Kidney epithelial cell (primary cell): ENCODE results near the gene RMDN3. TPM values are rescaled to one million over a fixed set of nuclear protein-coding genes. Genes with fewer than 3 reads are reported as not detected.

Experiments
- DNase-seq: peaks from one replicate; pipeline ENCODE4 v3.0.0-alpha.2; 2010; ENCODE audit warnings: low read depth
- H3K27me3 ChIP-seq: 2 replicates; pipeline ENCODE4 v1.6.0; 2011; ENCODE audit warnings: low read length; ENCODE audit not compliant: control insufficient read depth, insufficient read depth
- H3K36me3 ChIP-seq: 2 replicates; pipeline ENCODE4 v1.5.1; 2011; ENCODE audit warnings: low read length; ENCODE audit not compliant: control insufficient read depth, insufficient read depth
- H3K4me3 ChIP-seq: 2 replicates; pipeline ENCODE4 v1.5.1; 2011; ENCODE audit warnings: low read depth, mild to moderate bottlenecking, control low read depth, low read length
- CTCF ChIP-seq: IDR thresholded peaks from 2 replicates; pipeline ENCODE4 v1.5.1; 2011; ENCODE audit warnings: mild to moderate bottlenecking, moderate library complexity, low read length, control low read depth, inconsistent platforms; ENCODE audit not compliant: insufficient read depth, poor library complexity, severe bottlenecking
- total RNA-seq: library from RNA; depleted of rRNA; stranded (reverse); fragments of >200 nt; gene quantifications from 2 replicates; pipeline ENCODE4 v1.2.3, GENCODE V29; 2015

RMDN3 gene
- total RNA-seq, 1 donor from 2014 or later, result 26.5 TPM

- H3K27me3 ChIP-seq, result no peaks in the 10 kb centered on the region
- no peak for DNase-seq
- no peak for TF ChIP-seq CTCF
- H3K36me3 ChIP-seq, result peaks cover 2% of the 10 kb centered on the region
- no peak overlapping the region for H3K4me3 ChIP-seq
These were observed 32.9 kb upstream of the RMDN3 start for GRCh38 chr15:40787991-40788390.

- H3K4me3 ChIP-seq, result no peak overlapping the region
- no peaks in the 10 kb centered on the region for H3K27me3 ChIP-seq
- DNase-seq, result peak; percentile 94
- no peak for TF ChIP-seq CTCF
- peaks cover 2% of the 10 kb centered on the region for H3K36me3 ChIP-seq
These were observed 32.3 kb upstream of the RMDN3 start for GRCh38 chr15:40787344-40787841.

GRCh38 chr15:40785814-40786213 lies 30.8 kb upstream of the RMDN3 start:
- no peak for TF ChIP-seq CTCF
- DNase-seq, result no peak
- H3K4me3 ChIP-seq, result no peak overlapping the region
- H3K36me3 ChIP-seq, result no peaks in the 10 kb centered on the region
- no peaks in the 10 kb centered on the region for H3K27me3 ChIP-seq

GRCh38 chr15:40785164-40785563 lies 30.1 kb upstream of the RMDN3 start:
- no peak for TF ChIP-seq CTCF
- Histone ChIP-seq H3K27me3 (no peaks in the 10 kb centered on the region), H3K4me3 (no peak overlapping the region), H3K36me3 (no peaks in the 10 kb centered on the region)
- DNase-seq, result no peak

- peak; percentile 91 for TF ChIP-seq CTCF
- no peak for DNase-seq
- Histone ChIP-seq H3K27me3 (no peaks in the 10 kb centered on the region), H3K36me3 (peaks cover 5% of the 10 kb centered on the region), H3K4me3 (no peak overlapping the region)
These were observed 27.7 kb upstream of the RMDN3 start for GRCh38 chr15:40782609-40783227.

- Histone ChIP-seq H3K27me3 (no peaks in the 10 kb centered on the region), H3K36me3 (peaks cover 9% of the 10 kb centered on the region), H3K4me3 (no peak overlapping the region)
- no peak for TF ChIP-seq CTCF
- no peak for DNase-seq
These were observed 21.6 kb upstream of the RMDN3 start for GRCh38 chr15:40776537-40777141.
